Measurements from ENCODE around the gene ZCCHC7. TPM values are rescaled to one million over a fixed set of nuclear protein-coding genes. Genes with fewer than 3 reads are reported as not detected.

The ZCCHC7 gene
- total RNA-seq, 1 experiment from 2014 or later = 31.2 TPM

DNA sequence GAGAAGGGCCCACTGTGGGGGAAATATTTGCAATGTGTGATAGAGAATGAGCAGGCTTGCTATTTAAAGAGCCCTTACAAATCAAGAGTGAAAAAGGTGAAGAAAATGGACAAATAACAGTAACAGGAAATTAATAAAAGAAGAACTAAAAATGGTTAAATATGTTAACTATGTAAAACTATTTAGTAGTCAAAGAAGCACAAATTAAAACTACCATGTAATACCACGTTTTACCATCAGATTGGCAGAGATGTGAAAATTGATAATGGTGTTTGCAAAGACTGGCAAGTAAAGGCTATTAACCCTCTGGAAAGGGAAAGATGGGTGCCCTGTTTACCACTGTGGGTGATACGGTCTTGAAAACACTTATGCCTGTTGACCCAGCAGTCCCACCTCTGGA lies 279.0 kb downstream of the ZCCHC7 start:
- H3K9me2 ChIP-seq (ENCODE audit: insufficient read depth) = no peaks in the 10 kb centered on the region
- H2AFZ ChIP-seq (ENCODE audit: low read depth, low read length, poor library complexity, severe bottlenecking) = no peak overlapping the region
- TF ChIP-seq FOSL1 (IDR thresholded peaks at IDR 0.05; ENCODE audit: low read depth) (no peak), ZNF274 (IDR thresholded peaks at IDR 0.05; ENCODE audit: low read depth, low read length) (no peak), TCF7L2 (IDR thresholded peaks at IDR 0.05; ENCODE audit: borderline replicate concordance, extremely low read depth, insufficient read depth, insufficient read length) (no peak), SIN3A (IDR thresholded peaks at IDR 0.05; ENCODE audit: low read depth) (no peak), YY1 (IDR thresholded peaks at IDR 0.05; ENCODE audit: extremely low read depth, insufficient replicate concordance, low read depth, low read length) (no peak), EGR1 (IDR thresholded peaks at IDR 0.05; ENCODE audit: low read depth) (no peak)
- no TSS peak for BruUV-seq (replicated peaks)
- no peaks in the 10 kb centered on the region for H3K9me3 ChIP-seq (ENCODE audit: control insufficient read depth in 1 of 2, insufficient read depth in 1 of 2, low read depth in 1 of 2, low read length in 2 of 2)
- no peaks in the 10 kb centered on the region; a peak in 1 of 4 replicates for H3K36me3 ChIP-seq (ENCODE audit: control insufficient read depth in 1 of 2, insufficient read depth in 2 of 2, low read length in 2 of 2)
- H3K4me3 ChIP-seq (replicated peaks in 1 of 2; ENCODE audit: low read depth in 1 of 2, low read length in 2 of 2) = no peak overlapping the region
- no peak for DNase-seq (ENCODE audit: low read depth, low spot score)
- no peak overlapping the region for H3K27ac ChIP-seq (ENCODE audit: low read depth, low read length)
- intact Hi-C loops (cut with micrococcal nuclease) = loop anchor here (10.0 kb wide), 1 partner anchor 525 kb away; no protein-coding TSS in a partner anchor
- no peaks in the 10 kb centered on the region for H3K27me3 ChIP-seq (ENCODE audit: insufficient read depth, low read length)
- peaks cover 7 to 14% of the 10 kb centered on the region in 2 experiments for H3K4me1 ChIP-seq (ENCODE audit: control insufficient read depth in 1 of 2, insufficient read depth in 2 of 2, low read length in 2 of 2)
- CTCF ChIA-PET = no interaction called here
- RAD21 ChIA-PET (ENCODE audit: low non-redundant PET in 1 of 2, low total read pairs in 2 of 2, uncharacterized antibody in 2 of 2, unreplicated experiment in 2 of 2) = no interaction called here
- POLR2A ChIA-PET = no interaction called here
- no peak for ATAC-seq
- H3K79me2 ChIP-seq (ENCODE audit: insufficient read depth, low read length) = no peaks in the 10 kb centered on the region
- no peak overlapping the region for H3K9ac ChIP-seq (ENCODE audit: low read length)
- H4K20me1 ChIP-seq (ENCODE audit: insufficient read depth) = no peaks in the 10 kb centered on the region
- H3K4me2 ChIP-seq (ENCODE audit: low read length) = no peak overlapping the region

DNA sequence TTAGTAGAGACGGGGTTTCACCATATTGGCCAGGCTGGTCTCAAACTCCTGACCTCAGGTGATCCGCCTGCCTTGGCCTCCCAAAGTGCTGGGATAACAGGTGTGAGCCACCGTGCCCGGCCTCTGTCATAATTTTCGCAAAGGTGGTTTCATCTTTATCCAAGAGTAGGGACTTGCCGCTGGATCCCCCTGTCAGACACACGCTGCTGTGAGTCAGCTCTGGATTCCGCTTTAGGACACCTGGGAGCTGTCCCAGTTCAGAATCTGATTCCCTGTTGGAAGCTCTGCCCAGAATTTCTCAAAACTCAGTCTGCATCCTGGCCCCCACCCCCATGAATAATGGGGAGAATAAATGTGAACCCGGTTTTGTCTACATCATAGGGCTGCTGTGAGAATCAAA lies 284.2 kb downstream of the ZCCHC7 start:
- no peaks in the 10 kb centered on the region for H3K9me3 ChIP-seq (ENCODE audit: control insufficient read depth in 1 of 2, insufficient read depth in 1 of 2, low read depth in 1 of 2, low read length in 2 of 2)
- BruUV-seq (replicated peaks) = no TSS peak
- ChIA-PET CTCF (no interaction called here), RAD21 (ENCODE audit: low non-redundant PET in 1 of 2, low total read pairs in 2 of 2, uncharacterized antibody in 2 of 2, unreplicated experiment in 2 of 2) (no interaction called here), POLR2A (no interaction called here)
- peaks cover 7 to 25% of the 10 kb centered on the region in 2 experiments for H3K4me1 ChIP-seq (ENCODE audit: control insufficient read depth in 1 of 2, insufficient read depth in 2 of 2, low read length in 2 of 2)
- DNase-seq (ENCODE audit: low read depth, low spot score) (no peak), ATAC-seq (no peak)
- H3K9ac ChIP-seq (ENCODE audit: low read length) = no peak overlapping the region
- no peak overlapping the region for H2AFZ ChIP-seq (ENCODE audit: low read depth, low read length, poor library complexity, severe bottlenecking)
- intact Hi-C loops (cut with micrococcal nuclease) = no loop called here
- no peaks in the 10 kb centered on the region for H3K79me2 ChIP-seq (ENCODE audit: insufficient read depth, low read length)
- H3K27me3 ChIP-seq (ENCODE audit: insufficient read depth, low read length) = no peaks in the 10 kb centered on the region
- no peaks in the 10 kb centered on the region for H4K20me1 ChIP-seq (ENCODE audit: insufficient read depth)
- H3K9me2 ChIP-seq (ENCODE audit: insufficient read depth) = no peaks in the 10 kb centered on the region
- no peaks in the 10 kb centered on the region for H3K36me3 ChIP-seq (ENCODE audit: control insufficient read depth in 1 of 2, insufficient read depth in 2 of 2, low read length in 2 of 2)
- no peak overlapping the region for H3K4me2 ChIP-seq (ENCODE audit: low read length)
- H3K27ac ChIP-seq (ENCODE audit: low read depth, low read length) = no peak overlapping the region
- H3K4me3 ChIP-seq (replicated peaks in 1 of 2; ENCODE audit: low read depth in 1 of 2, low read length in 2 of 2) = no peak overlapping the region
- TF ChIP-seq EGR1 (IDR thresholded peaks at IDR 0.05; ENCODE audit: low read depth) (no peak), YY1 (IDR thresholded peaks at IDR 0.05; ENCODE audit: extremely low read depth, insufficient replicate concordance, low read depth, low read length) (no peak), ZNF274 (IDR thresholded peaks at IDR 0.05; ENCODE audit: low read depth, low read length) (no peak), SIN3A (IDR thresholded peaks at IDR 0.05; ENCODE audit: low read depth) (no peak), RAD21 (IDR thresholded peaks at IDR 0.05; ENCODE audit: low read depth) (no peak), TCF7L2 (IDR thresholded peaks at IDR 0.05; ENCODE audit: borderline replicate concordance, extremely low read depth, insufficient read depth, insufficient read length) (no peak), JUND (IDR thresholded peaks at IDR 0.05) (no peak), MAX (IDR thresholded peaks at IDR 0.05) (no peak), ELF1 (IDR thresholded peaks at IDR 0.05; ENCODE audit: borderline replicate concordance, low read depth) (no peak), ZFX (IDR thresholded peaks at IDR 0.05) (no peak), REST (IDR thresholded peaks at IDR 0.05; ENCODE audit: low read depth) (no peak), EZH2 (IDR thresholded peaks at IDR 0.05) (no peak)
- TF ChIP-seq, protein P1, sequence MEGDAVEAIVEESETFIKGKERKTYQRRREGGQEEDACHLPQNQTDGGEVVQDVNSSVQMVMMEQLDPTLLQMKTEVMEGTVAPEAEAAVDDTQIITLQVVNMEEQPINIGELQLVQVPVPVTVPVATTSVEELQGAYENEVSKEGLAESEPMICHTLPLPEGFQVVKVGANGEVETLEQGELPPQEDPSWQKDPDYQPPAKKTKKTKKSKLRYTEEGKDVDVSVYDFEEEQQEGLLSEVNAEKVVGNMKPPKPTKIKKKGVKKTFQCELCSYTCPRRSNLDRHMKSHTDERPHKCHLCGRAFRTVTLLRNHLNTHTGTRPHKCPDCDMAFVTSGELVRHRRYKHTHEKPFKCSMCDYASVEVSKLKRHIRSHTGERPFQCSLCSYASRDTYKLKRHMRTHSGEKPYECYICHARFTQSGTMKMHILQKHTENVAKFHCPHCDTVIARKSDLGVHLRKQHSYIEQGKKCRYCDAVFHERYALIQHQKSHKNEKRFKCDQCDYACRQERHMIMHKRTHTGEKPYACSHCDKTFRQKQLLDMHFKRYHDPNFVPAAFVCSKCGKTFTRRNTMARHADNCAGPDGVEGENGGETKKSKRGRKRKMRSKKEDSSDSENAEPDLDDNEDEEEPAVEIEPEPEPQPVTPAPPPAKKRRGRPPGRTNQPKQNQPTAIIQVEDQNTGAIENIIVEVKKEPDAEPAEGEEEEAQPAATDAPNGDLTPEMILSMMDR (IDR thresholded peaks at IDR 0.05 in 2 of 3, conservative IDR thresholded peaks at IDR 0.05 in 1 of 3; ENCODE audit: borderline replicate concordance in 1 of 3, insufficient read depth in 1 of 3, low read depth in 2 of 3, low read length in 2 of 3) = no peak
- TF ChIP-seq, protein P2, sequence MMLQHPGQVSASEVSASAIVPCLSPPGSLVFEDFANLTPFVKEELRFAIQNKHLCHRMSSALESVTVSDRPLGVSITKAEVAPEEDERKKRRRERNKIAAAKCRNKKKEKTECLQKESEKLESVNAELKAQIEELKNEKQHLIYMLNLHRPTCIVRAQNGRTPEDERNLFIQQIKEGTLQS (IDR thresholded peaks at IDR 0.05) = no peak

All from HCT116 (cell line).